ENCODE measurements around the gene MAP1B.

GRCh38 chr5:72156946-72157624, 49.8 kb downstream of the MAP1B start:
- TF ChIP-seq CTCF (optimal IDR thresholded peaks at IDR 0.05 in 1 of 3, IDR thresholded peaks at IDR 0.05 in 1 of 3, conservative IDR thresholded peaks at IDR 0.05 in 1 of 3; ENCODE audit: extremely low read depth in 1 of 3, insufficient read depth in 2 of 3, low read length in 3 of 3) = no peak
- TF ChIP-seq EZH2 (IDR thresholded peaks at IDR 0.05; ENCODE audit: low read length) = no peak
